ENCODE data around the gene ATP6V0B. TPM values are rescaled to one million over a fixed set of nuclear protein-coding genes. Genes with fewer than 3 reads are reported as not detected.

Gene ATP6V0B
- total and polyA plus RNA-seq, 2 experiments from 2014 or later: 112 to 142 TPM

DNA sequence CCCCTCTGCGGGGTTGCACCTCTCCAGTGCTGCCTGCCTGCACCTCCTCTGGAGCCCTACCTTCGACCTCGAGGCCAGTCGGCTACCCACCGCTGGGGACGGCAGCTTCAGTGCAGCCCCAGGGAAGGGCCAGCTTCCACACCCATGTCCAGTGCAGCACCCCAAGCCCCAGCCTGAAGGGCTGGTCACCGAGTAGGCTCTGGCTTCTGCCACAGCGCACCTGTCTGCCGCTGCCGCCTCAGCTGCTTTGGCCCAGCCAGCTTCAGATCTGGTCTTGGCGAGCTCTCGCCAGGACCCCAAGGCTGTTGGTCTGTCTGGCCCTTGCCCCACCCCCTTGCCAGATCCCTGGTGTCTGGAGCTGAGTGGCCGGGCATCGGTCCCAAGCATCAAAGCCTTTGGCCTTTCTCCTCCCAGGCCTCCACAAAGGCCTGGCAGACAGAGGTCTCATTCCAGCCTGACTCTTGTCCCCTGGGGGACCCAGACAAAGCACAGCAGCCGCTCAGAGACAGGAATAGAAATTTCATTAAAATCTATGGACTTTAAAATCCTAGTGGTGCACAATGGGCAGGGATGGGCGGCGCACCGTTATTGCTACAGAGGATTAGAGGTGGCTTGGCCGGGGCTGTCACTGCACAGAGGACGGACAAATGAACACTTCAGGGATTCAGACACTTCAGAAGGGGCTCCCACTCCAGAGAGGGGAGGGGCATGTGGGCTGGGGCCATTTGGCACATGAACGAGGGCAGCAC is 21.4 kb downstream of the ATP6V0B start:
- Mint-ChIP-seq H3K36me3 (ENCODE audit: low read depth) (peaks cover 30% of the 10 kb centered on the region), H3K27me3 (ENCODE audit: insufficient read depth, low read depth, poor library complexity) (peaks cover 34% of the 10 kb centered on the region), H3K4me3 (no peak overlapping the region), H3K9me3 (no peaks in the 10 kb centered on the region), H3K27ac (no peak overlapping the region), H3K4me1 (peaks cover 29% of the 10 kb centered on the region)
- 0 out of 2 replicates have a peak, but pooled peaks cover 3% of the 10 kb centered on the region for H3K36me3 ChIP-seq (ENCODE audit: insufficient read depth)
- H4K20me1 ChIP-seq (replicated peaks; ENCODE audit: insufficient read depth): no peaks in the 10 kb centered on the region
- ATAC-seq (no peak), DNase-seq (ENCODE audit: low spot score) (no peak)
- H3K79me2 ChIP-seq (replicated peaks; ENCODE audit: insufficient read depth): no peaks in the 10 kb centered on the region
- H3K4me3 ChIP-seq: no peak overlapping the region
- H3K9me2 ChIP-seq (ENCODE audit: insufficient read depth): no peaks in the 10 kb centered on the region
- H2AFZ ChIP-seq: no peak overlapping the region
- peaks cover 10% of the 10 kb centered on the region for H3K4me1 ChIP-seq (ENCODE audit: insufficient read depth)
- H3K27me3 ChIP-seq (ENCODE audit: insufficient read depth): peaks cover 6% of the 10 kb centered on the region; the same call in 1 of the 2 replicates
- H3F3A ChIP-seq (replicated peaks; ENCODE audit: low read depth): peaks cover 13% of the 10 kb centered on the region
- no peak overlapping the region for H3K4me2 ChIP-seq
- TF ChIP-seq, protein P1, sequence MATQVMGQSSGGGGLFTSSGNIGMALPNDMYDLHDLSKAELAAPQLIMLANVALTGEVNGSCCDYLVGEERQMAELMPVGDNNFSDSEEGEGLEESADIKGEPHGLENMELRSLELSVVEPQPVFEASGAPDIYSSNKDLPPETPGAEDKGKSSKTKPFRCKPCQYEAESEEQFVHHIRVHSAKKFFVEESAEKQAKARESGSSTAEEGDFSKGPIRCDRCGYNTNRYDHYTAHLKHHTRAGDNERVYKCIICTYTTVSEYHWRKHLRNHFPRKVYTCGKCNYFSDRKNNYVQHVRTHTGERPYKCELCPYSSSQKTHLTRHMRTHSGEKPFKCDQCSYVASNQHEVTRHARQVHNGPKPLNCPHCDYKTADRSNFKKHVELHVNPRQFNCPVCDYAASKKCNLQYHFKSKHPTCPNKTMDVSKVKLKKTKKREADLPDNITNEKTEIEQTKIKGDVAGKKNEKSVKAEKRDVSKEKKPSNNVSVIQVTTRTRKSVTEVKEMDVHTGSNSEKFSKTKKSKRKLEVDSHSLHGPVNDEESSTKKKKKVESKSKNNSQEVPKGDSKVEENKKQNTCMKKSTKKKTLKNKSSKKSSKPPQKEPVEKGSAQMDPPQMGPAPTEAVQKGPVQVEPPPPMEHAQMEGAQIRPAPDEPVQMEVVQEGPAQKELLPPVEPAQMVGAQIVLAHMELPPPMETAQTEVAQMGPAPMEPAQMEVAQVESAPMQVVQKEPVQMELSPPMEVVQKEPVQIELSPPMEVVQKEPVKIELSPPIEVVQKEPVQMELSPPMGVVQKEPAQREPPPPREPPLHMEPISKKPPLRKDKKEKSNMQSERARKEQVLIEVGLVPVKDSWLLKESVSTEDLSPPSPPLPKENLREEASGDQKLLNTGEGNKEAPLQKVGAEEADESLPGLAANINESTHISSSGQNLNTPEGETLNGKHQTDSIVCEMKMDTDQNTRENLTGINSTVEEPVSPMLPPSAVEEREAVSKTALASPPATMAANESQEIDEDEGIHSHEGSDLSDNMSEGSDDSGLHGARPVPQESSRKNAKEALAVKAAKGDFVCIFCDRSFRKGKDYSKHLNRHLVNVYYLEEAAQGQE (IDR thresholded peaks at IDR 0.05; ENCODE audit: unreplicated experiment): no peak
- no peak for TF ChIP-seq JUNB (IDR thresholded peaks at IDR 0.05; ENCODE audit: unreplicated experiment)
- TF ChIP-seq NANOG (IDR thresholded peaks at IDR 0.05; ENCODE audit: borderline replicate concordance): no peak
- TF ChIP-seq, protein P2, sequence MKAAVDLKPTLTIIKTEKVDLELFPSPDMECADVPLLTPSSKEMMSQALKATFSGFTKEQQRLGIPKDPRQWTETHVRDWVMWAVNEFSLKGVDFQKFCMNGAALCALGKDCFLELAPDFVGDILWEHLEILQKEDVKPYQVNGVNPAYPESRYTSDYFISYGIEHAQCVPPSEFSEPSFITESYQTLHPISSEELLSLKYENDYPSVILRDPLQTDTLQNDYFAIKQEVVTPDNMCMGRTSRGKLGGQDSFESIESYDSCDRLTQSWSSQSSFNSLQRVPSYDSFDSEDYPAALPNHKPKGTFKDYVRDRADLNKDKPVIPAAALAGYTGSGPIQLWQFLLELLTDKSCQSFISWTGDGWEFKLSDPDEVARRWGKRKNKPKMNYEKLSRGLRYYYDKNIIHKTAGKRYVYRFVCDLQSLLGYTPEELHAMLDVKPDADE (IDR thresholded peaks at IDR 0.05): no peak
- TF ChIP-seq ZNF114 (CRISPR knock-in tag; IDR thresholded peaks at IDR 0.05): no peak
- TF ChIP-seq, protein P3, sequence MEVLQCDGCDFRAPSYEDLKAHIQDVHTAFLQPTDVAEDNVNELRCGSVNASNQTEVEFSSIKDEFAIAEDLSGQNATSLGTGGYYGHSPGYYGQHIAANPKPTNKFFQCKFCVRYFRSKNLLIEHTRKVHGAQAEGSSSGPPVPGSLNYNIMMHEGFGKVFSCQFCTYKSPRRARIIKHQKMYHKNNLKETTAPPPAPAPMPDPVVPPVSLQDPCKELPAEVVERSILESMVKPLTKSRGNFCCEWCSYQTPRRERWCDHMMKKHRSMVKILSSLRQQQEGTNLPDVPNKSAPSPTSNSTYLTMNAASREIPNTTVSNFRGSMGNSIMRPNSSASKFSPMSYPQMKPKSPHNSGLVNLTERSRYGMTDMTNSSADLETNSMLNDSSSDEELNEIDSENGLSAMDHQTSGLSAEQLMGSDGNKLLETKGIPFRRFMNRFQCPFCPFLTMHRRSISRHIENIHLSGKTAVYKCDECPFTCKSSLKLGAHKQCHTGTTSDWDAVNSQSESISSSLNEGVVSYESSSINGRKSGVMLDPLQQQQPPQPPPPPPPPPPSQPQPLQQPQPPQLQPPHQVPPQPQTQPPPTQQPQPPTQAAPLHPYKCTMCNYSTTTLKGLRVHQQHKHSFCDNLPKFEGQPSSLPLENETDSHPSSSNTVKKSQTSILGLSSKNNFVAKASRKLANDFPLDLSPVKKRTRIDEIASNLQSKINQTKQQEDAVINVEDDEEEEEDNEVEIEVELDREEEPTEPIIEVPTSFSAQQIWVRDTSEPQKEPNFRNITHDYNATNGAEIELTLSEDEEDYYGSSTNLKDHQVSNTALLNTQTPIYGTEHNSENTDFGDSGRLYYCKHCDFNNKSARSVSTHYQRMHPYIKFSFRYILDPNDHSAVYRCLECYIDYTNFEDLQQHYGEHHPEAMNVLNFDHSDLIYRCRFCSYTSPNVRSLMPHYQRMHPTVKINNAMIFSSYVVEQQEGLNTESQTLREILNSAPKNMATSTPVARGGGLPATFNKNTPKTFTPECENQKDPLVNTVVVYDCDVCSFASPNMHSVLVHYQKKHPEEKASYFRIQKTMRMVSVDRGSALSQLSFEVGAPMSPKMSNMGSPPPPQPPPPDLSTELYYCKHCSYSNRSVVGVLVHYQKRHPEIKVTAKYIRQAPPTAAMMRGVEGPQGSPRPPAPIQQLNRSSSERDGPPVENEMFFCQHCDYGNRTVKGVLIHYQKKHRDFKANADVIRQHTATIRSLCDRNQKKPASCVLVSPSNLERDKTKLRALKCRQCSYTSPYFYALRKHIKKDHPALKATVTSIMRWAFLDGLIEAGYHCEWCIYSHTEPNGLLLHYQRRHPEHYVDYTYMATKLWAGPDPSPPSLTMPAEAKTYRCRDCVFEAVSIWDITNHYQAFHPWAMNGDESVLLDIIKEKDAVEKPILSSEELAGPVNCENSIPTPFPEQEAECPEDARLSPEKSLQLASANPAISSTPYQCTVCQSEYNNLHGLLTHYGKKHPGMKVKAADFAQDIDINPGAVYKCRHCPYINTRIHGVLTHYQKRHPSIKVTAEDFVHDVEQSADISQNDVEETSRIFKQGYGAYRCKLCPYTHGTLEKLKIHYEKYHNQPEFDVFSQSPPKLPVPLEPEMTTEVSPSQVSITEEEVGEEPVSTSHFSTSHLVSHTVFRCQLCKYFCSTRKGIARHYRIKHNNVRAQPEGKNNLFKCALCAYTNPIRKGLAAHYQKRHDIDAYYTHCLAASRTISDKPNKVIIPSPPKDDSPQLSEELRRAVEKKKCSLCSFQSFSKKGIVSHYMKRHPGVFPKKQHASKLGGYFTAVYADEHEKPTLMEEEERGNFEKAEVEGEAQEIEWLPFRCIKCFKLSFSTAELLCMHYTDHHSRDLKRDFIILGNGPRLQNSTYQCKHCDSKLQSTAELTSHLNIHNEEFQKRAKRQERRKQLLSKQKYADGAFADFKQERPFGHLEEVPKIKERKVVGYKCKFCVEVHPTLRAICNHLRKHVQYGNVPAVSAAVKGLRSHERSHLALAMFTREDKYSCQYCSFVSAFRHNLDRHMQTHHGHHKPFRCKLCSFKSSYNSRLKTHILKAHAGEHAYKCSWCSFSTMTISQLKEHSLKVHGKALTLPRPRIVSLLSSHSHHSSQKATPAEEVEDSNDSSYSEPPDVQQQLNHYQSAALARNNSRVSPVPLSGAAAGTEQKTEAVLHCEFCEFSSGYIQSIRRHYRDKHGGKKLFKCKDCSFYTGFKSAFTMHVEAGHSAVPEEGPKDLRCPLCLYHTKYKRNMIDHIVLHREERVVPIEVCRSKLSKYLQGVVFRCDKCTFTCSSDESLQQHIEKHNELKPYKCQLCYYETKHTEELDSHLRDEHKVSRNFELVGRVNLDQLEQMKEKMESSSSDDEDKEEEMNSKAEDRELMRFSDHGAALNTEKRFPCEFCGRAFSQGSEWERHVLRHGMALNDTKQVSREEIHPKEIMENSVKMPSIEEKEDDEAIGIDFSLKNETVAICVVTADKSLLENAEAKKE (CRISPR knock-in tag; IDR thresholded peaks at IDR 0.05): no peak
- no peak for TF ChIP-seq POLR2AphosphoS5 (IDR thresholded peaks at IDR 0.05; ENCODE audit: low read depth)
- no peak for TF ChIP-seq EZH2 (IDR thresholded peaks at IDR 0.05; ENCODE audit: low read depth, unreplicated experiment)
- no peak for TF ChIP-seq STAT1 (IDR thresholded peaks at IDR 0.05; ENCODE audit: unreplicated experiment)
- TF ChIP-seq CREB1 (CRISPR knock-in tag; IDR thresholded peaks at IDR 0.05; ENCODE audit: low read depth): no peak
- H3K27ac ChIP-seq (ENCODE audit: low read depth): no peak overlapping the region
